Peyer's patch (tissue), 4 donors: ENCODE measurements around the gene RCOR1. TPM values are rescaled to one million over a fixed set of nuclear protein-coding genes. Genes with fewer than 3 reads are reported as not detected.
"Not testable (repeated sequence)": the region's sequence is repeated elsewhere in the genome, so short reads cannot be mapped to it uniquely, and the experiment has no call there.

Experiments used
- DNase-seq, 3 donors: peaks; one replicate each; pipeline ENCODE4 v3.0.0-alpha.2; 2017 to 2019
- H3K27ac ChIP-seq, 4 donors: fragments of 200-600 bp; sonication (generic); one replicate each; pipeline ENCODE4 v1.5.1; 2016 to 2019
- H3K27me3 ChIP-seq, 2 donors: fragments of 200-600 bp; sonication (generic); one replicate each; pipeline ENCODE4 v1.5.1; 2019
- H3K36me3 ChIP-seq, 3 donors: fragments of 200-600 bp; sonication (generic); one replicate each; pipeline ENCODE4 v1.5.1; 2016 to 2019
- H3K4me1 ChIP-seq, 4 donors: fragments of 200-600 bp; sonication (generic); one replicate each; pipeline ENCODE4 v1.5.1; 2016 to 2019
- H3K4me3 ChIP-seq, 4 donors: fragments of 200-600 bp; sonication (generic); 1 replicate in 3 of 4; 2 replicates in 1 of 4; pipeline ENCODE4 v1.5.1; 2016 to 2019; ENCODE audit warnings: mild to moderate bottlenecking in 1 of 4
- H3K9me3 ChIP-seq, 4 donors: fragments of 200-600 bp; sonication (generic); one replicate each; pipeline ENCODE4 v1.5.1; 2016 to 2019; ENCODE audit warnings: mild to moderate bottlenecking in 1 of 4
- POLR2A ChIP-seq, 2 donors: fragments of 450-650 bp; IDR thresholded peaks; one replicate each; pipeline ENCODE4 v1.5.1; 2017; ENCODE audit warnings: antibody characterized with exemption in 2 of 2, mild to moderate bottlenecking in 2 of 2, moderate library complexity in 2 of 2
- total RNA-seq, 4 donors: library from RNA; depleted of rRNA; stranded (reverse); fragments of >200 nt; gene quantifications; one replicate each; pipeline ENCODE4 v1.1.0, GENCODE V29; 2016
- TF ChIP-seq, protein P1 (sequence below), 6 experiments: fragments of 450-650 bp in 4 of 6; fragments of 200-600 bp in 2 of 6; sonication (generic) in 1 of 6; IDR thresholded peaks; one replicate each; pipeline ENCODE4 v1.5.1; 2017 to 2019; ENCODE audit warnings: antibody characterized with exemption in 6 of 6, mild to moderate bottlenecking in 3 of 6, moderate library complexity in 1 of 6

Gene RCOR1
- total RNA-seq, 4 donors from 2014 or later = 16.5 to 26.3 (median 21.1) TPM

DNA sequence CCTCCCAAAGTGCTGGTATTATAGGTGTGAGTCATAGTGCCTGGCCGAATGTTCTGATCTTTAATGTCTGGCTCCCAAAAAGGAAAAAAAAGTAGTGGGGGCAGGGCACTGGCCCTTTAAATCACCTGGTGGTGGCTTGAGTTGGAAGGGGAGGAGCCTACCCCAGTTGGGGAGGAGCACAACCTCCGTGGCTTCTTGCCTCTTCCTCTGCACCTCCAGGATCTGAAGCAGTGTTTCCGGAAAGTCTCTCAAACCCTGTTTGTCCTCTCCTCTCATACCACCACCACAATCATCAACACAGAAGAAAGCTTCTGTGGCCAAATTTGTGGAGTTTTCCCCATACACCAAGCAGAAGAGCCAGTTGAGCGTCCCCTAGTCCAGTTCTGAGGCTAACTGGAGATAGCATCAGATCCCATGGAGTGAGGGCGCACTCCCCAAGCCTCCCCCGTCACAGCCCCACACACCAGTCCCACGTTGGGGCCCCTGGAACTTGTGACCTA, 24.3 kb upstream of the RCOR1 start:
- DNase-seq = peak; percentile 35 to 81 (median 64)
- H3K27me3 ChIP-seq = no peaks in the 10 kb centered on the region
- no peak for TF ChIP-seq POLR2A (IDR thresholded peaks at IDR 0.05)
- TF ChIP-seq, protein P1, sequence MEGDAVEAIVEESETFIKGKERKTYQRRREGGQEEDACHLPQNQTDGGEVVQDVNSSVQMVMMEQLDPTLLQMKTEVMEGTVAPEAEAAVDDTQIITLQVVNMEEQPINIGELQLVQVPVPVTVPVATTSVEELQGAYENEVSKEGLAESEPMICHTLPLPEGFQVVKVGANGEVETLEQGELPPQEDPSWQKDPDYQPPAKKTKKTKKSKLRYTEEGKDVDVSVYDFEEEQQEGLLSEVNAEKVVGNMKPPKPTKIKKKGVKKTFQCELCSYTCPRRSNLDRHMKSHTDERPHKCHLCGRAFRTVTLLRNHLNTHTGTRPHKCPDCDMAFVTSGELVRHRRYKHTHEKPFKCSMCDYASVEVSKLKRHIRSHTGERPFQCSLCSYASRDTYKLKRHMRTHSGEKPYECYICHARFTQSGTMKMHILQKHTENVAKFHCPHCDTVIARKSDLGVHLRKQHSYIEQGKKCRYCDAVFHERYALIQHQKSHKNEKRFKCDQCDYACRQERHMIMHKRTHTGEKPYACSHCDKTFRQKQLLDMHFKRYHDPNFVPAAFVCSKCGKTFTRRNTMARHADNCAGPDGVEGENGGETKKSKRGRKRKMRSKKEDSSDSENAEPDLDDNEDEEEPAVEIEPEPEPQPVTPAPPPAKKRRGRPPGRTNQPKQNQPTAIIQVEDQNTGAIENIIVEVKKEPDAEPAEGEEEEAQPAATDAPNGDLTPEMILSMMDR (IDR thresholded peaks at IDR 0.05) = peak in 2 of 6 experiments; percentile 24 to 25
- H3K9me3 ChIP-seq = no peaks in the 10 kb centered on the region
- H3K4me3 ChIP-seq = no peak overlapping the region
- no peaks in the 10 kb centered on the region for H3K36me3 ChIP-seq
- peaks cover 0 to 5% (median 0%) of the 10 kb centered on the region in 4 donors for H3K4me1 ChIP-seq
- H3K27ac ChIP-seq = no peak overlapping the region

DNA sequence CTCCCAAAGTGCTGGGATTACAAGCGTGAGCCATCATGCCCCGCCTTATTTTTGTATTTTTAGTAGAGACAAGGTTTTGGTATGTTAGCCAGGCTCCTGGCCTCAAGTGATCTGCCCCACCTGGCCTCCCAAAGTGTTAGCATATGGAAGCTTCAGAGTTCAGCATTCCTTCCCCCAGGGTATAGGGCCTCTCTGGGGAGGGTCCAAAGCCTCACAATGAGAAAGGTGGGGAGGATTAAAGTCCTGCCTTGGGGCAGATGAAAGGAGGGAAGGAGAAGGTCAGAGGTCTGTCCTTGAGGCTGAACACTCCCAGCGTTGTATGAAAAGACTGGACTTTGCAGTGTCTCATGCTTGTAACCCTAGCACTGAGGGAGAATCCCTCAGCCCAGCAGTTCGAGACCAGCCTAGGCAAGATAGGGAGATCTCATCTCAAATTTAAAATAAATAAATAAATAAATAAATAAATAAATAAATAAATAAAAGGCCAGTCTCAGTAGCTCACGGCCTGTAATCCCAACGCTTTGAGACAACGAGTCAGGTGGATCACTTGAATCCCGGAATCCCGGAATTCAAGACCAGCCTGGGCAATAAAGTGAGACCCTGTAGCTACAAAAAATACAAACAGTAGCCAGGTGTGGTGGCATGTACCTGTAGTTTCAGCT, 22.0 kb upstream of the RCOR1 start:
- H3K4me1 ChIP-seq = peaks cover 0 to 5% (median 2%) of the 10 kb centered on the region in 4 donors
- no peaks in the 10 kb centered on the region for H3K36me3 ChIP-seq
- DNase-seq = no peak
- no peak overlapping the region for H3K4me3 ChIP-seq
- H3K9me3 ChIP-seq = no peaks in the 10 kb centered on the region
- TF ChIP-seq, protein P1 (IDR thresholded peaks at IDR 0.05) = no peak
- TF ChIP-seq POLR2A (IDR thresholded peaks at IDR 0.05) = no peak
- H3K27ac ChIP-seq = no peak overlapping the region
- no peaks in the 10 kb centered on the region for H3K27me3 ChIP-seq

DNA sequence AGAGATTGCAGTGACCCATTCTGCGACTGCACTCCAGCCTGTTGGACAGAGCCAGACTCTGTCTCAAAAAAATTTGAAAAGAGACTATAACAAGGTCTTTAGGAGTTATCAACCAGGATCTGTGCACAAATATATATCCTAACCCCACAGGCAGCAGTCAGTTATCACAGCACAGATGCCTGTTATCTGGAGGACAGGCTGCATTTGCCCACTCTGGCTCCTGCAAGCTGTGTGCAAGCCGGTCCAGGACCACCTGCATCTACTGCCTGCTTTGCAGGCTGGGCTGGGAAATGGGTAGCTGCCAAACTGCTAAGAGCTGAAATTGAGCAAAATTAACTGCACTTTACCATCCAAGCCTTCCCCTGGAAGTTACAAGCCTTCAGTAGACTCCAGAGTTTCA, 21.4 kb upstream of the RCOR1 start:
- H3K4me1 ChIP-seq = peaks cover 0 to 5% (median 2%) of the 10 kb centered on the region in 4 donors
- TF ChIP-seq, protein P1 (IDR thresholded peaks at IDR 0.05) = no peak
- TF ChIP-seq POLR2A (IDR thresholded peaks at IDR 0.05) = no peak
- H3K27ac ChIP-seq = no peak overlapping the region
- no peaks in the 10 kb centered on the region for H3K9me3 ChIP-seq
- no peak for DNase-seq
- H3K36me3 ChIP-seq = no peaks in the 10 kb centered on the region
- H3K27me3 ChIP-seq = no peaks in the 10 kb centered on the region
- H3K4me3 ChIP-seq = no peak overlapping the region

DNA sequence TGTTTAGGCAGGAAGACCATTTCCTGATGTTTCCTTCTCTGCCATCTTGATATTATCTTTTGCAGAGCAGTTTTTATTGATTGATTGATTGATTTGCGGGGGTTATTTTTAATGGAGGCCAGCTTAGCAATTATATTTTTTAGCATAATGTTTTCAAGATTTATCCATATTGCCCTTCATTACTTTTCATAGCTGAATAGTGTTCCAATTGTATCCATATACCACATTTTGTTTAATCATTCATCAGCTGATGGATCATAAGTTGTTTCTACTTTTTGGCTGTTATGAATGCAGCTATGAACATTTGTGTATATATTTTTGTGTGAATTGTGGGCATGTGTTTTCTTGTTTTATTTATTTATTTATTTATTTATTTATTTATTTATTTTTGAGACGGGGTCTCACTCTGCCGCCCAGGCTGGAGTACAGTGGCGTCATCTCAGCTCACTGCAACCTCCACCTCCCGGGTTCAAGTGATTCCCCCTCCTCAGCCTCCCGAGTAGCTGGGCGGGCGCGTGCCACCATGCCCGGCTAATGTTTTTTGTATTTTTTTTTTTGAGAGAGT, 20.9 kb upstream of the RCOR1 start:
- no peak overlapping the region for H3K27ac ChIP-seq
- H3K36me3 ChIP-seq = no peaks in the 10 kb centered on the region
- no peak for DNase-seq
- no peak overlapping the region for H3K4me3 ChIP-seq
- TF ChIP-seq, protein P1 (IDR thresholded peaks at IDR 0.05) = no peak
- no peak for TF ChIP-seq POLR2A (IDR thresholded peaks at IDR 0.05)
- peaks cover 0 to 5% (median 2%) of the 10 kb centered on the region in 4 donors for H3K4me1 ChIP-seq
- H3K27me3 ChIP-seq = no peaks in the 10 kb centered on the region
- H3K9me3 ChIP-seq = no peaks in the 10 kb centered on the region

DNA sequence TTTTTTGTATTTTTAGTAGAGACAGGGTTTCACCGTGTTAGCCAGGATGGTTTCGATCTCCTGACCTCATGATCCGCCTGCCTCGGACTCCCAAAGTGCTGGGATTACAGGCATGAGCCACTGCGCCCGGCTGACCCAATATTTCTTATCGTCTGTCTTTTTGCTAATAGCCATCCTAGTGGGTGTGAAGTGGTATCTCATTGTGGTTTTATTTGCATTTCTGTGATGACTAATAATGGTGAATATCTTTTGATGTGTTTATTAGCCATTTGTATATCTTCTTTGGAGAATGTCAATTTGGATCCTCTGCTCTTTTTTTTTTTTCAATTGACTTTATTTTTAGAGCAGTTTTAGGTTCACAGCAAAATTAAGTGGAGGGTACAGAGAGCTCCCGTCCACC, 19.3 kb upstream of the RCOR1 start:
- H3K36me3 ChIP-seq, H3K9me3 ChIP-seq, H3K27ac ChIP-seq, H3K27me3 ChIP-seq, DNase-seq, H3K4me1 ChIP-seq, H3K4me3 ChIP-seq: not testable (repeated sequence)

DNA sequence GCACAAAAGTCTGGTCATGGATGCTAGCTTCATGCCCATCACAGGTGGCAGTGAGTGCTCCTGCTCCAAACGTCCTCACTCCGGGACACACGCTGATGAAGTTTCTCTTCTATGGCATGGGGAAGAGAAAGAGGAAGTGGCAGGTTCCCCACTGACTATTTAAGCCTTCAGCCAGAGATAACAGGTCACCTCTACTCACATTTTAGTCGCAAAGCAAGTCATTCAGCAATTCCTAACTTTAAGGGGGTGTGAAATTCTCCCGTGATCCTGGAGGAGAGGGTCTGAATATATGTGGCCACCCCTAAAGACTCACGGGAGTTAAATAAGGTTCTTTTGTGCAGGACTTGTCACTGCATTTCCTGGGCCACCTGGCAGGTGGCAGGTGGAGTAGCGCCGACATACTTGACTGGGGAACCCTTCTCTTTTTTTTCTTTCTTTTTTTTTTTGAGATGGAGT, 18.8 kb upstream of the RCOR1 start:
- H3K27me3 ChIP-seq = no peaks in the 10 kb centered on the region
- peak overlapping the region in 1 of 4 donors; percentile 55 for H3K27ac ChIP-seq
- H3K9me3 ChIP-seq = no peaks in the 10 kb centered on the region
- TF ChIP-seq POLR2A (IDR thresholded peaks at IDR 0.05) = no peak
- TF ChIP-seq, protein P1 (IDR thresholded peaks at IDR 0.05) = no peak
- H3K36me3 ChIP-seq = no peaks in the 10 kb centered on the region
- peaks cover 0 to 4% (median 0%) of the 10 kb centered on the region in 4 donors for H3K4me1 ChIP-seq
- peak in 1 of 3 donors; percentile 38 for DNase-seq
- peak overlapping the region in 1 of 4 donors; percentile 3 for H3K4me3 ChIP-seq
